PFSK-1 (cell line): ENCODE data around the gene TMEM80.

Experiments
- POLR2AphosphoS5 ChIP-seq: IDR thresholded peaks from 2 replicates; pipeline ENCODE4 v1.6.1; 2012; ENCODE audit warnings: low read depth, mild to moderate bottlenecking, control low read depth, low read length, moderate library complexity
- TAF1 ChIP-seq: IDR thresholded peaks from 2 replicates; pipeline ENCODE4 v1.6.1; 2012; ENCODE audit warnings: low read length, control low read depth, borderline replicate concordance; ENCODE audit not compliant: insufficient read depth
- TF ChIP-seq, protein P1 (sequence below), 2 experiments: IDR thresholded peaks; 2 replicates each; pipeline versions ENCODE4 v1.6.1 to v1.8.0; 2011 to 2012; ENCODE audit warnings: low read depth in 2 of 2, low read length in 2 of 2, control low read depth in 1 of 2, inconsistent platforms in 1 of 2, mild to moderate bottlenecking in 1 of 2, moderate library complexity in 1 of 2; ENCODE audit not compliant: insufficient read depth in 1 of 2

DNA sequence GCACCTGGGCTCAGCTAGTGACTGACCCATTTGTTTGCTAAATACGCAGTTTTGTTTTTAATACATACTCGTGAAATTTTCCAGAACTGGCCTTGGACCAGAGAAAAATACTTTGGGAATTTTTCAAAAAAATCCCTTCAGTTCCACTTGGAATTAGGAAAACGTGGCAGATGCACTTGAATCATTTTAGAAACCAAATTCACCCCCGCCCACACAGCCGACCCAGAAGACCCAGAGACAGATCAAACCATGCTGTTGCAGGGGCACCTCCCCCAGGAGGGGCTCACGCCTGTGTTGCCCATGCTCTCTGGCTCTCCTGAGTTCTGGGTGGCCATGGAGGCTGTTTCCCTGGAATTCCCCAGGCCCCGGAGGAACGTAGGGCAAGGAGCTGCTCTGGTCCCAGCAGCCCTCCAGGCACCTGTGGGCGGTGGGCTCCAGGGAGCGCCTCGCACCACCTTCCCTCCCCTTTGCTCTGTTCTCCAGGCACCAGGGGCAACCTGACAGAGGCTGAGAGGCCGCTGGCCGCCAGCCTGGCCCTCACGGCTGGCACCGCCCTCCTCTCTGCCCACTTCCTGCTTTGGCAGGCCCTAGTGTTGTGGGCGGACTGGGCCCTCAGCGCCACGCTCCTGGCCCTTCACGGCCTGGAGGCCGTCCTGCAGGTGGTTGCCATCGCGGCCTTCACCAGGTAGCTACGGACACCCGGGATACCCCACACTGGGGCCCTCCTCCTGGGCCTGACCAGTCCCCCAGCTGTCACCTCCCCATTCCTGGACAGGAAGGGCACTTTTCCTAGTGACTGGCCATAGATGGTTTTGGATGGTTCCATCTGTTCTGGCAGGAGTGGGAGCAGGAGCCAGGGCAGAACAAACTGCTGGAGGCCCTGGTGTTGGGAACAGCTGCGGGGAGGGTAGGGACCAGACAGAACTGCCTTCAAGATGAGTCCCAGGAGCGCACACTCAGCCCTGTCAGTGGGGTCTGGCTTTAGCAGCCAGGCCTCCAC lies 7.1 kb downstream of the TMEM80 start:
- TF ChIP-seq POLR2AphosphoS5: no peak
- TF ChIP-seq TAF1: no peak
- TF ChIP-seq, protein P1, sequence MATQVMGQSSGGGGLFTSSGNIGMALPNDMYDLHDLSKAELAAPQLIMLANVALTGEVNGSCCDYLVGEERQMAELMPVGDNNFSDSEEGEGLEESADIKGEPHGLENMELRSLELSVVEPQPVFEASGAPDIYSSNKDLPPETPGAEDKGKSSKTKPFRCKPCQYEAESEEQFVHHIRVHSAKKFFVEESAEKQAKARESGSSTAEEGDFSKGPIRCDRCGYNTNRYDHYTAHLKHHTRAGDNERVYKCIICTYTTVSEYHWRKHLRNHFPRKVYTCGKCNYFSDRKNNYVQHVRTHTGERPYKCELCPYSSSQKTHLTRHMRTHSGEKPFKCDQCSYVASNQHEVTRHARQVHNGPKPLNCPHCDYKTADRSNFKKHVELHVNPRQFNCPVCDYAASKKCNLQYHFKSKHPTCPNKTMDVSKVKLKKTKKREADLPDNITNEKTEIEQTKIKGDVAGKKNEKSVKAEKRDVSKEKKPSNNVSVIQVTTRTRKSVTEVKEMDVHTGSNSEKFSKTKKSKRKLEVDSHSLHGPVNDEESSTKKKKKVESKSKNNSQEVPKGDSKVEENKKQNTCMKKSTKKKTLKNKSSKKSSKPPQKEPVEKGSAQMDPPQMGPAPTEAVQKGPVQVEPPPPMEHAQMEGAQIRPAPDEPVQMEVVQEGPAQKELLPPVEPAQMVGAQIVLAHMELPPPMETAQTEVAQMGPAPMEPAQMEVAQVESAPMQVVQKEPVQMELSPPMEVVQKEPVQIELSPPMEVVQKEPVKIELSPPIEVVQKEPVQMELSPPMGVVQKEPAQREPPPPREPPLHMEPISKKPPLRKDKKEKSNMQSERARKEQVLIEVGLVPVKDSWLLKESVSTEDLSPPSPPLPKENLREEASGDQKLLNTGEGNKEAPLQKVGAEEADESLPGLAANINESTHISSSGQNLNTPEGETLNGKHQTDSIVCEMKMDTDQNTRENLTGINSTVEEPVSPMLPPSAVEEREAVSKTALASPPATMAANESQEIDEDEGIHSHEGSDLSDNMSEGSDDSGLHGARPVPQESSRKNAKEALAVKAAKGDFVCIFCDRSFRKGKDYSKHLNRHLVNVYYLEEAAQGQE (IDR thresholded peaks at IDR 0.05; ENCODE audit: insufficient read depth in 1 of 2, low read depth in 2 of 2, low read length in 2 of 2): no peak
